HG03520 (cell line): ENCODE results near the gene RNASE11.
"Not testable (repeated sequence)": the region's sequence is repeated elsewhere in the genome, so short reads cannot be mapped to it uniquely, and the experiment has no call there.

Source experiments
- ATAC-seq: cut with Tn5 transposase; IDR thresholded peaks from one replicate; pipeline ENCODE4 v1.9.1; 2021; ENCODE audit warnings: mild to moderate bottlenecking, moderate library complexity; ENCODE audit not compliant: unreplicated experiment

RNASE11 gene

DNA sequence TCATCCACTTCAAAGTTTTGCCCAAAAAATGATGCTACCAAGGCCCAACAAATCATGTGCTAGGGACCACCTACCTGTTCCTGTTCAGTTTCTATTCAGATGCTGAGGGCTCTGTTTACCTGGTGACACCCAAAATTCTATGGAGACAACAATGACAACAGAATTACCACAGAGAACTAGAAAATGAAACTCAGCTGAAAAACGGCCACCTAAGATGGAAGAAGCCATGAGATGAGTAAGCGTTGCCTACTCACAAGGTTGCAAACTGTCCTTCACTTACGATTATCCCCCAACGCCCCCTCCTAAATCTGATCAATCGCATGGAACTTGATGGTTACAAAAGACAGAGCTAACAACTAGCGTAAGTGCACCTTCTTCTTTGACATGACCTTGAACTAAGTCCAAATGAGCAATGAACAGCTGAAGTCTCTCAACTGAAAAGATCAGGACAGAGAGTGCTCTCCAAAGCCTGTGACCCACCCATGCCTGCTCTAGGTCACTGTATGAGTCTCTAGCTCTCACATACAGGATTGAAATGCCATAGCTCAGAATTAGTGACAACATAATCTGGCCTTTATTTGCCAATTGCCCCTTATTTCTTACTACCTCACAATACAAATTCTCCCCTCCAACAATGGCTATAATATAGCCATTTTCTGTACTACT lies at the start of gene RNASE11:
RNASE11 (minus strand) TSS at position 513 of the 666 bp plus-strand sequence.
- ATAC-seq, result no peak

DNA sequence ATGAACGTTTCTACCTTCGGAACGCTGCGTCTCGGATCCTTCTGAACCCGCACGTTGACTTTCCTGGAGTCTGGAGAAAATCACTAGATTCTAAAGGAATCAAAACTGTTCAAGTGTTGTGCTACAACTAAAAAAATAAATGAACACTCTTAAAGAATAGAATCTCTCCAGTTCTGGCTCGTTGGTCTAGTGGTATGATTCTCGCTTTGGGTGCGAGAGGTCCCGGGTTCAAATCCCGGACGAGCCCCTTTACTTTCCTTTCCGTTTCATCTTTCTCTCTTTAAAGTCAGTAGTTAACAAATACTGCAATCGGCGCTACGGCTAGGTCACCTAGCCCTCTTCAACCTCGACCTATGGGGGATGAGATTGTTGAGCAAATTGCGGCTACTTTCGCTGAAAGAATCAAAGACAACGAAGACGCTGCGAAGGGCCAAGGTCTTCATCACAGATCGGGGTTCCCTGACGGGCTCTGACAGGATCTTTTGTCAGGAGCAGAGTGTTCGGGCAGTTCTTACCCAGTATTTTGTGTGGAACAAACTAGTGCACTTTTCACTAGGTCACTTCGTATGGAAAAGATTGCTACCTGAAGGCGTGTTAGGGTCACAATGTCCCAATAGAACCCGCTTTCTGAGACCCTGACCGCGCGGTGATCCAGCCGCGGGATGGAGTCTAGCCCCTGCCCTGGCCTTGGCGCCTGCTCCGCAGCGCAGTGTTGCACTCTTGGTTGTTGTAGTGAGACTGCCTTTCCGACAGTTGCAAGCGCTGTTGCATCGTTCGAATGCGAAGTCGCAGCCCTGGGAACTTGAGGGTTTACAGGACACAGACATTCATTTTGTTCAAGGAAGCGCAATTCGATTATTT lies 45.3 kb upstream of the RNASE11 start:
- ATAC-seq, result no peak

DNA sequence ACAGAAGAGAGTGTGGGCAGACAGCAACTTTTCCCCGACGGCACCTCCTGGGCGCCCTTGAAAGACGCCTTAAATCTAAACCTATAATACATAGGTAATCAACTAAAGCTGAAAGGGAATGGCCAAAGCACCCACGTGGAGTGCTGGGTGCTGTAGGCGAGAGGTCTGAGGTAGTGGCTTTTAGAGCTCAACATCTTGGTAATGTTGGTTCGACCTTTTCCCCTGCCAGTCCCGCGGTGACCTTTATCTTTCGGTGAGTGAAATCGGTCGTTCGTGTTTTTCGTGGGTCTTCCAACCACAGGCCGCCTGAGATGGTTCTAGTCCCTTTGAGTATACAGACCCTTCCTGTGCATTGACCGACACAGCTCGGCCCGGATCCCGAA lies 44.6 kb upstream of the RNASE11 start:
- ATAC-seq, result no peak

DNA sequence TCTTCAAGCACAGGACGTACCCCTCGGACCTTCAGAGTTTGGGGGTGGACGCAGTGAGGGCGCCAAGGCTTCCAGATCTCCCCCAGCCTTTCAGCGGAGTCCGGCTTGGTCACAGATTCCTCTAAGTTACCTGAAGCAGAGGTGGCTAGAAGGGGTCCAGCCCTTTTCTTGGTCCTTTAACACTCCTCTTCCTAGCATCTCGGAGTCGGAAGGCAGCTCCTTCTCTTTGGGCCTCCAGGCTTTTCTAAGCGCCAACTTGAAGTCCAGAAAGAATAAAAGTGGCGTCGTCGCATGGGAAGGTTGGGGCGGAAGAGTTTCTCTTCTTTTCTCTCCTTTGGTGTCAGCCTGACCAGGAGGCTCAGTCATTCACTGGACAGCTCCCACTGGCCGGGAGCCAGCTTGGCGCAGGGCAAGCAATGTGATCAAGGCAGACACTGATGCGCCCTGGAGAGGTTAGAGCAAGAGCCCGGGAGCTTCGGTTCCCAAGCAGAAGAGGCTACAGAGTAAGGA lies 44.1 kb upstream of the RNASE11 start:
- no peak for ATAC-seq

DNA sequence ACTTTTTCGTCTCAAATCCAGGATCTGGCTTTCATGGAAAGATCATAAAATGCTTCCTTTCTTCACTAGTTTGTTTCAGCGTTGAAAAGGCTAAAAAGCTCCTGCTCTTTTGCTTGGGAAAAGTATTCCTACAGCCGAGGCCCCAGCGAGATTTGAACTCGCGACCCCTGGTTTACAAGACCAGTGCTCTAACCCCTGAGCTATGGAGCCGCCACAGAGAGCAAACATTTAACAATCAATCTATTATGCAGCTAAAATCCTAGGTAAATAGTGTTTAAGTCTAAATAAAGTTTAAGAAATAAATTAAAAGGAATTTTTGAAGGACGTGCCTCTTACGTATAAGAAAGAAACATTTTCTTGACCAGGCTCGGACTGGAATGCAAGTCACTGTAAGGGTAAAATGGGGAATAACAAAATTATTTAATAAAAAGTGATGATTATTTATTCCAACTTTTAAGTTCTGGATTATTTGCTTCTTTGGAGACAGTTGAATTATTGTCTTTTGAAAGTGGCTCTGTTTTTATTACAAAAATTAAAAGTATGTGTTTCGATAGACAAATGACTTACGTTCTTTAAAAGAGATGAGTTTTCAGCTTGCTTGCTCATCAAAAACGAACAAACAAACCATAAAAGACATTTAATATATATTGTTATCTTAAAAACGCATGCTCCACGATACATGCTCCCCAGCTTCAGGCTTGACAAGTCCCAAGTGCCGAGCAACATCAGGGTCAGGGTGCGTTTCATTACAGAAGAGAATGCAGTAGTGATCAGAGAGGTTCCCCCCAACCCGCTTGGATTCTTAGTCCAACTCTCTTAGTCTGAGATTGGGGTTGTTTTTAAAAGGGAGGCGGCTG lies 43.5 kb upstream of the RNASE11 start:
- ATAC-seq, result no peak

DNA sequence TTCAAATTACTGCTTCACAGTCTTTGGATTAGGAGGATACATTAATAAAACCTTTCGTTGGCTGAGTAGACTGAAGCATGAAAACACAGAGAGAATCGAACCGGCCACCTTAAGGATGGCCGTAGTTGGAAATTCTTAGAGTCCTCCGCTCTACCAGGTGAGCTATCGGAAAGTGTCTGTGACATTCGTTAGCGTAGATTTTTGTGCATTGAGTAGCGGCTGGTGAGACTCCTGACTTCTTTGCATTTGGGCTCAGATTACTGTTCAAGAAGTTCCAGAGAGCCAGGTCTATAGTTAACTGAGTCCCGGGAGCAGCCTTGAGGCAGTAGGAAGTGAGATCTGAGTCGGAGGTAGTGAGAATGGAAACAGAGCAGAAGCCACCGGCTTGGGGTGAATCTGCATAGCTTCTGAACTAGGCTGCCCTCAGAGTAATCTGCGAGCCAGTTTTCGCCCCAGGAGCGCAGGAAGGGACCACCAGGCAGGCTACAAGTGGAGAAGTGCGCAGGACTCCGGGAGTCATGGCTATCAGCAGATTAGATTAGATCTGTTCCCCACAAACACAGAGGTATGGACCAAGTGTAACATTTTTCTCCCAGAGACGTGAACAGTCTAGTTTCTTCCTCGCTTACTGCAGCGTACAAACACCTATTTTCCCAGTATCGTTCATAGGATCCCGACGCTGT lies 42.7 kb upstream of the RNASE11 start:
- ATAC-seq, result no peak

DNA sequence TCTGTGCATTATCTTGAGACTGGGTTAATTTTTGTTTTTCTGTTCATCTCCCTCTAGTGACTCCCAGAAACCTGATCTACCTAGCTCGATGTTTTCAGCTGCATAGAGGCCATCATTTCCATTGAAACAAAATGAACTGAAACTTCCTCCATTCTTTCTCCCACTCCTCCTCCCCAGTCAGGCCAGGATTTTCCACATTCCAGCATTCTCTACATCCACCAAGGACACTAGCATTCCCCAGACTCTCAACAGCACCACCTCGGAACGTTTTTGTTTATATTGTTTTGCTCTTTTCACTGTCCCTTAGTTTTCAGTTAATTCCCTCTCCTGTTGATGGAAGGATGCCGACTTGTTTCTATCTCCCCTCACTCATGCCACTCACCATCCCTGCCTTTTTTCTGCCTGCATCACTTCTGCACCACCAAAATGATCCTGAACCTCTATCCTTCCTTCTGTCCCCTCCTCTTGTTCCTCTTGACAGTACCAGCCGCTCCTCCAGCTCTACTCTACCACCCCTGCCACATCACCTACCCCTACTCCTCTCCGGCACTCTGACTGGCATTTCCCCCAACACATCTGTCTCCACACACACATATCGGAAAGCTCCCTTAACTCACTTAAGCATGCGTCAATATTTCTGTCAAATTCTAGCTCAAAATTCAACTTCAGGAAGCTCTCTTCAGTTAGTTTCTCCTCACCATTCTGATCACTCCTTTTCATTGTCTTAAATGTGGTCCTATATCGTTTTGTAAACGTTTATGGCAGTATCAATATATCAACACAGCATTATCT lies 40.5 kb upstream of the RNASE11 start:
- ATAC-seq, result no peak

DNA sequence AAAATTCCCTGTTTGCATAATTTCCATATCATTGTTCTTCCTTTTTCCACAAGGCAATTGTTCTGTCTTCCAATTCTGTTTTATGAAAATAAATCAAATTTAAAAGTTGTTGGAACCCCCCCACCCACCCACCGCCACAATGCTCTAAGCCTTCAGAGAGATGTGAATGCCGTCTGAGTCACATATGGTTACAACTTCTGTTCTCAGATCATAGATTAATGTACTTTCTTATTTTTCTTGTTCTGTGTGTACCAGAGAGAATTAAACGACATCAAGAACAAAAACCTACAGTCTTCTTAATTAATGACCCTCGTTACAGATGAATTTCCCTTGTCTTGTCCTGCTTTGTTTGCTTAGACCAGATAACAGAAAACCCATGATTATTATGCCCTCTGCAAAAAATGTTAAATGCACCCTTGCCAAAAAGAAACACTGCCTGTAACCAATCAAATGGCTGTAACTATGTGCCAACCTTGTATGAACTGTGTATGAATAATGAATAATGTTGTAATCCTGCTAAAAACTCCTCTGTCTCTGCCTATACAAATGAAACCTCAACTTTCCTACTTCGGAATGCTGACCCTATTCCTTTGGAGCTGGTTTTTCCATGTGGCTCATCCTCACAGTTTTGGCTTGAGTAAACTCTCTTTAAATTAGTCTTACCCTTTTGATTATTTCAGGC lies 39.7 kb upstream of the RNASE11 start:
- ATAC-seq, result no peak

DNA sequence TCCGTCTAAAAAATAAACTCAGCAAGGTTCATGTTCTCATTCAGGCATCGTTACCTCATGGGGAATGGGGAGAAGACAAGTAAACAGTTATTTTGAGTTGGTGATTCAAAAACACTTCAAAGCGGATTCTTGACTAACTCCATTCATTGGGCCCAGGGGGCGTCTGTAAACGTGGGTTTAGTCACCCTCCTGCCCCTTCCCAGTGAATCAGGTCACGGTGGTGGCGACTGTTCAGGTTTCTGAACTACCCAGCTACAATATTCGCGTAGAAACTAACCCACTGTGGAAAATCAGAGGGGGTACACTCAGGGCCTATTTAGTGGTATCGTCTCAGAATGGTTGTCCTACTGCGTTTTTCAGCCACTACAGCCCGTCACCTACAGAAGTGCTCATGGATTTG lies 38.5 kb upstream of the RNASE11 start:
- ATAC-seq, result no peak

DNA sequence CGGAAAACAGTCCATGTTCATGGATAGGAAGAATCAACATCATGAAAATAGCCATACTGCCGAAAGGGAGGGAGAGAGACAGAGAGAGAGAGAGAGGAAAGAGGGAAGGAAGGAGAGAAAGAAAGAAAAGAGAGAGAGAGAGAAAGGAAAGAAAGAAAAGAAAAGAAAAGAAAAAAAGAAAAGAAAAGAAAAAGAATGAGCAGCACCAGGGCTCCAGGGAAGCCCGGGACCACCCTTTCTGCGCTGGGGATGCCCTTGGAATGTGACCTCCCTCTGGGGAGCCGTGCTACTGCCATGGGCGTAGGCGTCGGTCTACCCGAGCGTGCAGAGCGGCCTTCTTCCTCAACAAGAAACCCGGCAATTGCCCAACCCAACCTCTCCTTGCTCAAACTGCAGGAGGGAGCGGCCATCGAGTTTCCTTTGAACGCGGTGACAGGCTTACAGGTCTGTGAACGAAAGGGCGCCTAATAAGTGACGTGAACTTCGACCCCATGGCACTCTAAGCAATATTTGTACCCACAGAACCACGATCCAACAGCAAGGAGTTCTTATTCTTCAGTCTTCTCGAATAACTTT lies 36.8 kb upstream of the RNASE11 start:
- ATAC-seq, result no peak

DNA sequence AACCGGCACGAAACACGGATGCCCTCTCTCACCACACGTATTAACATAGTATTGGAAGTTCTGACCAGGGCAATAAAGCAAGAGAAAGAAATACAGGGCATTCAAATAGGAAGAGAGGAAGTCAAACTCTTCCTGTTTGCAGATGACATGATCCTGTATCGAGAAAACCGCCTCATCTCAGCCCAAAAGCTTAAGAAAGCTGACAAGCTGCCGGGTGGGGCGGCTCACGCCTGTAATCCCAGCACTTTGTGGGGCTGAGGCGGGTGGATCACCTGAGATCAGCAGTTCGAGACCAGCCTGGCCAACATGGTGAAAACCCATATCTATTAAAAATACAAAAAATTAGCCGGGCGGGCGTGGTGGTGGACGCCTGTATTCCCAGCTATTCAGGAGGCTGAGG lies 36.0 kb upstream of the RNASE11 start:
- no peak for ATAC-seq

DNA sequence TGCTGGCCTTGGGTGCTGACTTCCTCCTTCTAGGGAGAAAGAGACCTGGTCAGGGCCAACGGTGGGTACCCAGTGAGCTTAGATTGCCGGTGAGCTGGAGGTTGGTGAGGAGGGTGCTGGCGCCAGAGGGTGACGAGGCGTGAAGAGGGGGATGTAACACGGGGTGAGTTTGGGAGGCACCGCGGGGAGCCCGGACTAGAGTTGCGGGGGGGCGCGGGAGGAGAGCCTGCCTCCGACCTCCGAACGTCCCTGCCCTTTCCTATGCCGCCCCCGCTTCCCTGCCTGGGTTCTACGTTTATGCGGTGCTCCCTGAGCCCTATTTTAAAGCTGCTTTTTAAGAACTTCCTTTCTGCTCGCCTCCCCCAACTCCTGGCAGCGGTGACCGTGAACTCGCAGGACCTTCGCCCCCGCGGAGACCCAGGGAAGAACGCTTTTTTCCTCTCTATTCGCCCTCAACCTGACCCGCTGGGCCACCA lies 35.1 kb upstream of the RNASE11 start:
- no peak for ATAC-seq

DNA sequence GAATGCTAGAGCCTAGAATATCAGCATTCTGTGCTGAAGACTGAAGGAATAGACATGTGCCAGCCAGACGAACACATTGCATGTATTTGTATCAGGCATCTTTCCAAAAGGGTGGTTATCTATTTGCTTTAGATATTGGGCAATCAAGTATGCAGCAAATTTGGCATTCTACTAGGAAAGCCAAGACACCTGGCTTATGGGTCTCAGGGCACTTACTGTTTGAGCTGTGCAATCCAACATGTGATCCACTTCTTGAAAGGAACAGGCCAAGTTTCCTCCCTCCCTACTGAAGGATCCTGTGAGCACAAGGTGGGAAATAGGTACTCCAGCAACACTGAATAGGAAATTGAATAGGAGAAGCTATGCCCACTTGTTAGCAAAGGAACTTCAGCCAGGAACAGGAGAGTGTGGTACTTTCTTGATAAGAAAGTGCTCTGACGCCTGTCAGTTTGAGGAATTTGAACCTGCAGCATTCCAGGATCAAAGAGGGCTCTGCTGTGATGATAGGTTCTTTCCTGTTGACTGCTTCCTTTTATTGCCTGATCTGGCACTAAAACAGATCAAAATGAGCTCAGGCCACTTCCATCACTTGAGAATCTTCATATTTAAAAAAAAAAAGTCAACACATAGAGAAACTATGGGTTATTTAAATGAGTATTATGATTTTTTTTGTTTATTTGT lies 33.1 kb upstream of the RNASE11 start:
- no peak for ATAC-seq

DNA sequence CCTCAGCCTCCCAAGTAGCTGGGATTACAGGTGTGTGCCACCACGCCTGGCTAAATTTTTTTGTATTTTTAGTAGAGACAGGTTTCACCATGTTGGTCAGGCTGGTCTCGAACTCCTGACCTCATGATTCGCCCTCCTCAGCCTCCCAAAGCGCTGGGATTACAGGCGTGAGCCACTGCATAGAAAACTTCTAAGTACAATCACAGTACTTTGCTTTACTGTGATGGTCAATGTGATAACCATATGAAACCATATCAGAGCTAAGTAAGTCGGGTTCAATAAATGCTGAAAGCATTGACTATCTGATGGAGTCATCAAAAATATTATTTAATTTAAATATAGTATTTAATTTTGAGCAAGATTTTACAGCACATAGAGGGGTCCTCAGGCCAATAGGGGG lies 31.9 kb upstream of the RNASE11 start:
- not testable (repeated sequence) for ATAC-seq

DNA sequence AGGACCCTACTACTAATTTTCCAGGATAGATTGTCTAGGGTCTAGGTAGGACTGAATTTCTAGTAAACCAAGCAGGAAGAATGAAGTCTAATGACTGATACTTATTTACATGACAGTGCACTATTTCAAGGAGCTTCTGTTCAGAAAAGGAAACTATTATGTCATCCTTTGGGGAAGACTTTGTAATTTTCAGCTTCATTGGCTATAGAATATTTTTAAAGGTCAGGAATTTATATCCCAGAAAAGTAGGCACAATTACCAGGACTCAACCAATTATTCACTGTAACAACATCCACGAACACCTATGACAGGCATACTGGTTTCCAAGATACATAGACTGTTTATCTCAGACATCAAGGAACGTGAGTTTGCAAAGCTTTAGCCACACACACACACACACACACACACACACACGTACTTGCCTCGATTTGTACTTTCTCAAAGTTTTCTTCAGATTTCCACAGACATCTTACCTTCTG lies 30.5 kb upstream of the RNASE11 start:
- ATAC-seq, result no peak

DNA sequence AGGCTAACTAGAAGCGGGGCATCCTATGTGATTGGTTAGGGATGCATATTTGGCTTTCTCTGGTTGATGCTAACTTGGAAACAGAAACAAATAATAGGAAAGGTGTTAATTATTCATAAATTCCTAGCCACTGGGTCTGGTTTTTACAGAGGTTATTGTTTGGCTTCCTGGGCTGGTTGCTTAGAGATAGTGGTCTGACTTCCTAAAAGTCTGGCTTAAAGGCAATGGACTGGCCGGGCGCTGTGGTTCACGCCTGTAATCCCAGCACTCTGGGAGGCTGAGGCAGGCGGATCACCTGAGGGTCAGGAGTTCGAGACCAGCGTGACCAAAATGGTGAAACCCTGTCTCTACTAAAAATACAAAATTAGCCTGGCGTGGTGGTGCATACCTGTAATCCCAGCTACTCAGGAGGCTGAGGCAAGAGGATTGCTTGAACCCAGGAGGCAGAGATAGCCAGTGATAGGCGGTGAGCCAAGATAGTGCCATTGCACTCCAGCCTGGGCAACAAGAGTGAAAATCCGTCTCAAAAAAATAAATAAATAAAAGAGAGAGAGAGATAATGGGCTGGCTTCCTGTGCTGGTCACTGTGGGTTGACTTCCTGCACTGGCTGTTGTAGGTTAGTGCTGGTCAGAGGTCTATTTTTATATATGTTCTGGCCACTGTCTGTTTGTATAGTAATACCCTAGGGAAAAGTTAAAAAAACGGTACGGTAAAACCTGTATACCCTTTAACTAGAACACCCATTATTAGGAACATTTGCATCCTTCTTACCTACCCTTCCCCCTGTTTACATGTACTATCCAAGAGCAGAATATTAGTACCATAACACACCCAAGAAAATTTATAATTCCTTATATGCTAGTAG lies 29.6 kb upstream of the RNASE11 start:
- no peak for ATAC-seq

DNA sequence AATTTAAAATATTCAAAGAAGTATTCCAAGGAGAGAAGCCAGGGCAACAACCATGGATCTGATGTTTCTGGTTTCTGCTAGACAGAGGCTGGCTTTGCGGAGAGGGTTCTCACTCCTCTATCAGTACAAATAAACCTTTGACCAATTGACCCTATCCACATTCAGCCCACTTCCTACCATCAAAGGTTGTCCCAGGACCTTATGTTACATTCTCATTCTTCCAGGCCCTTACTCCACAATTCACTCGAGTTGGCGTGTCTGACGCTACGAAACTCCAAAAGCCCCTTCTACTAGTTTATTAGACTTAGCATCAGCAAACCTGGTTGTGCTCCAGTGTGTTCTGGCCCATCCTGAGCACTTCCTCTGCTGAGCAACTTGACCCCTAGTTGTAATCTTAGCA lies 28.2 kb upstream of the RNASE11 start:
- no peak for ATAC-seq
